HG03060 (cell line): ENCODE results near the gene MBOAT1.

Source experiments
- ATAC-seq: cut with Tn5 transposase; IDR thresholded peaks from one replicate; pipeline ENCODE4 v1.9.1; 2021; ENCODE audit warnings: low read depth, moderate number of reproducible peaks; ENCODE audit not compliant: unreplicated experiment

Gene MBOAT1

GRCh38 chr6:20235041-20235440 lies 22.8 kb upstream of the MBOAT1 start:
- ATAC-seq: no peak

- ATAC-seq: no peak
Observed at GRCh38 chr6:20234136-20234535, 21.9 kb upstream of the MBOAT1 start.

GRCh38 chr6:20233007-20233730 lies 20.9 kb upstream of the MBOAT1 start:
- no peak for ATAC-seq

- no peak for ATAC-seq
Observed at GRCh38 chr6:20232188-20232587, 19.9 kb upstream of the MBOAT1 start.

GRCh38 chr6:20230401-20231119 lies 18.3 kb upstream of the MBOAT1 start:
- ATAC-seq: no peak

- ATAC-seq: no peak
Observed at GRCh38 chr6:20229881-20230280, 17.6 kb upstream of the MBOAT1 start.

GRCh38 chr6:20227350-20227749 lies 15.1 kb upstream of the MBOAT1 start:
- no peak for ATAC-seq

- no peak for ATAC-seq
Observed at GRCh38 chr6:20223141-20223540, 10.9 kb upstream of the MBOAT1 start.

GRCh38 chr6:20221421-20221820 lies 9.2 kb upstream of the MBOAT1 start:
- ATAC-seq: no peak

GRCh38 chr6:20220359-20220758 lies 8.1 kb upstream of the MBOAT1 start:
- no peak for ATAC-seq

- no peak for ATAC-seq
Observed at GRCh38 chr6:20217891-20218290, 5.6 kb upstream of the MBOAT1 start.

GRCh38 chr6:20217324-20217855 lies 5.1 kb upstream of the MBOAT1 start:
- no peak for ATAC-seq

- no peak for ATAC-seq
Observed at GRCh38 chr6:20215310-20215709, 3.0 kb upstream of the MBOAT1 start.

- no peak for ATAC-seq
Observed at GRCh38 chr6:20213271-20213798, 1.1 kb upstream of the MBOAT1 start.

- peak; percentile 20 for ATAC-seq
Observed at GRCh38 chr6:20211941-20212391, 303 bp downstream of the MBOAT1 start.

- no peak for ATAC-seq
Observed at GRCh38 chr6:20211037-20211940, 980 bp downstream of the MBOAT1 start.

GRCh38 chr6:20210158-20210557 lies 2.1 kb downstream of the MBOAT1 start:
- ATAC-seq: no peak

GRCh38 chr6:20208687-20209378 lies 3.4 kb downstream of the MBOAT1 start:
- ATAC-seq: no peak

- no peak for ATAC-seq
Observed at GRCh38 chr6:20207088-20207418, 5.2 kb downstream of the MBOAT1 start.

- no peak for ATAC-seq
Observed at GRCh38 chr6:20205722-20206161, 6.5 kb downstream of the MBOAT1 start.
